Panc1 (cell line): Measurements from ENCODE around the gene SRSF2. TPM values are rescaled to one million over a fixed set of nuclear protein-coding genes. Genes with fewer than 3 reads are reported as not detected.

Experiments
- ATAC-seq: fragments of 200-7000 bp; cut with Tn5 transposase; 2 replicates; pipeline ENCODE4 v1.9.1; 2020; ENCODE audit warnings: mild to moderate bottlenecking, moderate library complexity
- Bru-seq: library from RNA; stranded (reverse); fragments of 400-500 nt; gene quantifications from one replicate; lab custom pipeline; 2021; lab: Mats Ljungman, UMichigan
- BruChase-seq, 2 experiments: library from RNA; stranded (reverse); fragments of 400-500 nt; gene quantifications; one replicate each; lab custom pipeline; 2021; lab: Mats Ljungman, UMichigan
- BruUV-seq: library from RNA; stranded (reverse); fragments of 400-500 nt; replicated peaks from 2 replicates; lab custom pipeline; 2021; lab: Mats Ljungman, UMichigan
- CTCF ChIA-PET: fragments of 300-600 bp; sonication (Branson Sonifier 250); formaldehyde crosslinking; loops from one replicate; lab custom pipeline; 2022; ENCODE audit warnings: antibody characterized with exemption; lab: Charles Lee
- POLR2A ChIA-PET: fragments of 300-600 bp; sonication (Branson Sonifier 250); formaldehyde crosslinking; loops from one replicate; lab custom pipeline; 2022; ENCODE audit warnings: antibody characterized with exemption; lab: Charles Lee
- DNase-seq: peaks from one replicate; pipeline ENCODE4 v3.0.0-alpha.2; 2010; ENCODE audit warnings: low read depth, low spot score
- H3K27ac ChIP-seq: 2 replicates; pipeline ENCODE4 v1.5.1; 2011; ENCODE audit warnings: mild to moderate bottlenecking, low read length, inconsistent platforms
- H3K27me3 ChIP-seq: fragments of 200-500 bp; sonication (Bioruptor generic); 2 replicates; pipeline ENCODE4 v1.6.0; 2014; ENCODE audit warnings: low read length, inconsistent platforms; ENCODE audit not compliant: control insufficient read depth, insufficient read depth
- H3K36me3 ChIP-seq: fragments of 200-500 bp; sonication (Bioruptor generic); 2 replicates; pipeline ENCODE4 v1.5.1; 2014; ENCODE audit warnings: inconsistent platforms, mild to moderate bottlenecking, low read length, moderate library complexity; ENCODE audit not compliant: control insufficient read depth, insufficient read depth
- H3K4me1 ChIP-seq: 2 replicates; pipeline ENCODE4 v1.5.1; 2011; ENCODE audit warnings: inconsistent platforms, mild to moderate bottlenecking, low read length, moderate library complexity; ENCODE audit not compliant: control insufficient read depth, insufficient read depth
- H3K4me3 ChIP-seq, 2 experiments: 2 replicates each; pipeline ENCODE4 v1.5.1; 2011 to 2012; ENCODE audit warnings: low read depth in 2 of 2, low read length in 2 of 2, mild to moderate bottlenecking in 2 of 2, inconsistent platforms in 1 of 2, moderate library complexity in 1 of 2
- H3K9me3 ChIP-seq: fragments of 200-500 bp; sonication (Bioruptor generic); 2 replicates; pipeline ENCODE4 v1.5.1; 2014; ENCODE audit warnings: low read depth, mild to moderate bottlenecking, inconsistent platforms, low read length, moderate library complexity; ENCODE audit not compliant: control insufficient read depth, insufficient read depth
- CTCF ChIP-seq: fragments of 450-650 bp; IDR thresholded peaks from 2 replicates; pipeline ENCODE4 v1.5.1; 2017; ENCODE audit warnings: mild to moderate bottlenecking
- POLR2AphosphoS5 ChIP-seq: IDR thresholded peaks from 2 replicates; pipeline ENCODE4 v1.6.1; 2012; ENCODE audit warnings: mild to moderate bottlenecking, low read depth, low read length, moderate library complexity
- REST ChIP-seq, 2 experiments: IDR thresholded peaks; 2 replicates each; pipeline ENCODE4 v1.6.1; 2011 to 2012; ENCODE audit warnings: low read depth in 2 of 2, control low read depth in 1 of 2, low read length in 1 of 2, mild to moderate bottlenecking in 1 of 2, moderate library complexity in 1 of 2; ENCODE audit not compliant: insufficient read depth in 1 of 2
- SIN3A ChIP-seq: IDR thresholded peaks from 2 replicates; pipeline ENCODE4 v1.6.1; 2012; ENCODE audit warnings: low read depth, mild to moderate bottlenecking, low read length, moderate library complexity, borderline replicate concordance; ENCODE audit not compliant: insufficient read depth
- TCF7L2 ChIP-seq: IDR thresholded peaks from 2 replicates; pipeline ENCODE4 v1.6.1; 2011; ENCODE audit warnings: mild to moderate bottlenecking, low read depth, low read length, inconsistent platforms
- in situ Hi-C: cut with HindIII; loops from 2 replicates; pipeline ENCODE4 v1.10.0; 2016; ENCODE audit warnings: low sequenced_read_pairs, low pct_unique_long_range_greater_than_20kb
- intact Hi-C: fragments of 100-400 bp; cut with micrococcal nuclease; formaldehyde crosslinking; loops from one replicate; pipeline ENCODE4 v1.10.0; 2022; ENCODE audit not compliant: unreplicated experiment
- long read RNA-seq: library from polyadenylated mRNA; unstranded; transcript quantifications from one replicate; pipeline ENCODE4 v2.0.0, GENCODE V29; 2021; ENCODE audit not compliant: unreplicated experiment
- polyA plus RNA-seq: library from polyadenylated mRNA; unstranded; fragments of >200 nt; gene quantifications from one replicate; pipeline ENCODE4 v1.2.1, GENCODE V29; 2012; ENCODE audit warnings: missing spikeins; ENCODE audit not compliant: insufficient read length
- total RNA-seq: library from RNA; stranded (reverse); gene quantifications from one replicate; pipeline ENCODE4 v1.2.1, GENCODE V29; 2021; ENCODE audit not compliant: unreplicated experiment

Gene SRSF2
- total RNA-seq (436 TPM), Bru-seq, nascent RNA (percentile 100 among the genes with signal in this experiment), BruChase-seq, experiment 1, labeled RNA remaining after a 2-hour chase (percentile 100 among the genes with signal in this experiment), BruChase-seq, experiment 2, labeled RNA remaining after a 6-hour chase (percentile 100 among the genes with signal in this experiment)
- polyA plus RNA-seq: 358 TPM
- long read RNA-seq, transcript SRSF2-208 (4 exons, 1,359 nt): minor isoform, 22 of 452 reads
- long read RNA-seq, transcript SRSF2-202 (3 exons, 1,927 nt): major isoform, 229 of 452 reads
- long read RNA-seq, transcript SRSF2-203 (2 exons, 2,885 nt): minor isoform, 36 of 452 reads
- long read RNA-seq, transcript SRSF2-204 (5 exons, 1,357 nt): minor isoform, 8 of 452 reads
- long read RNA-seq, partial matches to known transcripts: 33 of 452 reads
- long read RNA-seq, other reads (novel, unspliced or antisense): 118 of 452 reads

GRCh38 chr17:76737082-76737675, at the start of gene SRSF2:
SRSF2 (minus strand) TSS chr17:76737331; CDS start chr17:76737160, 171 bp downstream.
- H3K4me3 ChIP-seq: peak within 1 kb of the TSS; percentile 96 to 97
- H3K9me3 ChIP-seq: no peaks in the 10 kb centered on the region
- POLR2A ChIA-PET: interaction anchor here (0.5 kb wide), 1 partner anchor 9 kb away, joined by 10 read pairs; no protein-coding TSS in a partner anchor
- no peaks in the 10 kb centered on the region for H3K27me3 ChIP-seq
- ATAC-seq (peak; percentile 87), DNase-seq (peak; percentile 76)
- no TSS peak for BruUV-seq
- in situ Hi-C loops: no loop called here
- CTCF ChIA-PET: no interaction called here
- TF ChIP-seq SIN3A: peak; percentile 96; the same call in 1 of the 2 replicates
- peak; percentile 8 to 71; a peak in 2 of 4 replicates for TF ChIP-seq REST (IDR thresholded peaks at IDR 0.05; ENCODE audit: insufficient read depth in 1 of 2, low read depth in 2 of 2, low read length in 1 of 2)
- peak; percentile 100 for TF ChIP-seq POLR2AphosphoS5
- no peak for TF ChIP-seq CTCF
- peaks cover 42% of the 10 kb centered on the region for H3K4me1 ChIP-seq
- intact Hi-C loops: no loop called here
- H3K36me3 ChIP-seq: peaks cover 53% of the 10 kb centered on the region
- peak within 1 kb of the TSS; percentile 98 for H3K27ac ChIP-seq

GRCh38 chr17:76784926-76785325, 47.8 kb upstream of the SRSF2 start:
- Histone ChIP-seq H3K4me1 (no peaks in the 10 kb centered on the region), H3K4me3 (no peak overlapping the region), H3K27ac (no peak overlapping the region), H3K27me3 (no peaks in the 10 kb centered on the region), H3K36me3 (no peaks in the 10 kb centered on the region), H3K9me3 (no peaks in the 10 kb centered on the region)
- no TSS peak for BruUV-seq
- ATAC-seq (no peak), DNase-seq (no peak)
- CTCF ChIA-PET: no interaction called here
- POLR2A ChIA-PET: no interaction called here
- intact Hi-C loops (no loop called here), in situ Hi-C loops (no loop called here)
- TF ChIP-seq SIN3A (no peak), REST (IDR thresholded peaks at IDR 0.05; ENCODE audit: insufficient read depth in 1 of 2, low read depth in 2 of 2, low read length in 1 of 2) (no peak), POLR2AphosphoS5 (no peak), CTCF (no peak), TCF7L2 (no peak)
